HG03097 (cell line): Measurements from ENCODE around the gene GP1BA.

Experiments used
- ATAC-seq: cut with Tn5 transposase; IDR thresholded peaks from one replicate; pipeline ENCODE4 v1.9.1; 2021; ENCODE audit not compliant: unreplicated experiment, low FRiP score

GP1BA gene

GRCh38 chr17:4971826-4972225, 39.7 kb downstream of the GP1BA start:
- ATAC-seq, result no peak

- no peak for ATAC-seq
Observed at GRCh38 chr17:4972322-4972721, 40.2 kb downstream of the GP1BA start.

GRCh38 chr17:4972752-4973151, 40.7 kb downstream of the GP1BA start:
- no peak for ATAC-seq

DNA sequence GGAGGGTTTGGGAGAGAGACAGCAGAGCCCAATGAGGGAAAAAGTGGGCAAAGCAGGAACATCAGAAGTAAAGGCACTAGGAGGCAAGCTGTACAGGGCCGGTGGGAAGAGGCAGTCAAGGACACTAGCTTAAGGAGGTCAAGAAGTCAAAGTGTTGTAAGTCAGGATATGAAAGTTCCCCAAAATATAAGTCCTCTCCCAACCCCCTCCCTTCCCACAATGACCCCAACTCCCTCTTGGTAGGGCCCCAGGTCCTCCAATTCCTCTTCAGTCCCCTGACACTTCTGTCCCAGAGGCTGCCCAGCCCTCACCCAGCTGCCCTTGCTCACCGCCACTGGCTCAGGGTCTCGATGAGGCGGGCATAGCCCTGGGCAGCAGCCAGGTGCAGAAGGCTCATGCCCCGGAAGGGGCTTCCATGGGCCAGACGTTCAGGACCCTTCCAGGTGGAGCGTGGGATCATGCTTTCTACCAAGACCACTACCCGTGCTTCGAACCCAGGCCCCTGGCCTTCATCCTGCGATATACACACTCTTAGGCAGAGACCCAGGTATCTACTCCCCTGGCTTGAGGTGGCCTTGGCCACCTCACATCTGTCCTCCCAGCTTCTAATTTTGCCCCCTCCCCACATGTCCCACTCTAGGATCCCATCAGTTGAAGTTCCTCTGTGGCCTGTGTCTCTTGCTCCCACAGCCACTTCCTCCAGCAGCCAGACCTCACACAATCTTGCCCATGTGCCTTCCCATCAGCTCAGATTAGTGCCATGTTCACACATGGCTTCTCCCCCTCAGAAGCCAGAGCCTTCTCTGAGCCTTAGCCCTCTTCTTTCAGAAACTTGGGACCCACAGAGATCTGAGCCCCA, 41.4 kb downstream of the GP1BA start:
- no peak for ATAC-seq

GRCh38 chr17:4974115-4974670, 42.1 kb downstream of the GP1BA start:
- ATAC-seq, result no peak

- no peak for ATAC-seq
Observed at GRCh38 chr17:4978726-4979125, 46.6 kb downstream of the GP1BA start.

DNA sequence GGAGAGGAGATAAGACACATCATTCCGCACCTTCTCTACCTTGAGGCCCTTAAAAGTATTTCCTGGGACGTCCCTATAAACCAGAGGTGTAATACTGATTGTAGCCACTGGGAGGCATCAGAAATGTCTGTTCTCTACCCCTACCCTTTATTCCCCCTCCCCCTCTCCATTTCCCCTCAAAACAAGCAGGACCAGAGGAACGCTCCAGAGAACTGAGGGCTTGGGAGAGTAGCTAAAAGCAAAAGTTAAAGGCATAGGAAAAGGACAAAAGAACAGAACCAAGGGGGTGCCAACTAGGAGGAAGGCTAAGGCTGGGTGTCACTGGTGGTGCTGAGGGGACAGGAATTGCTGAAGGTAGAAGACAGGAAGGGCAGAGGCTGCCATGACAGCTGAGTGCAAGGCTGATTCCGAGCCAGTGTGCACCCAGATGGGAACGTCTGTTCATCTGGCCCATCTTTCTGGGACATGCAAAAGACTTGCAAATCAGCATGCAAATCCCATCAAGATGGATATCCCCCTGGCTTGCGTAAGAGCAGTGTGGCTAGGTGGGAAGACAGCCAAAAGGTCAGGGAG, 48.7 kb downstream of the GP1BA start:
- no peak for ATAC-seq

GRCh38 chr17:4982305-4982704, 50.2 kb downstream of the GP1BA start:
- no peak for ATAC-seq
